Measurements from ENCODE around the gene MTHFD2.

DNA sequence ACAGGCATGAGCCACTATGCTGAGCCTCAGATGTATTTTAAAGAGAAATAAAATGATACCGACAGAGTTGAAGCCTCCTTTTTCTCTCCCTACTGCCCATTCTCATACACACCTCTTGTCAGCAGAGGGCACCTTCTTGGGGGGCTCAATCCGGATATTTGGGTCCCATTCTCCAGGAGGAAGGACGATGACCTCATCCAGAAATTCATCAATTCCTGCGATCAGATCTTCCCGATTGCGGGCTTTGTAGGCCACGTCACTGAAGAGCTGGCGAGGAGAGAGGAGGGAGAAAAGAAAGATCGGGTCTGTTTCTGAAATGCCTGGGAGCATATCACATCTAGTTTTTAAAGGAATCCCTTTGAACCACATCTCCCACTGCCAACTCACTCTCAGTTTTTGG, 54.4 kb downstream of the MTHFD2 start:
- TF ChIP-seq, protein P1, sequence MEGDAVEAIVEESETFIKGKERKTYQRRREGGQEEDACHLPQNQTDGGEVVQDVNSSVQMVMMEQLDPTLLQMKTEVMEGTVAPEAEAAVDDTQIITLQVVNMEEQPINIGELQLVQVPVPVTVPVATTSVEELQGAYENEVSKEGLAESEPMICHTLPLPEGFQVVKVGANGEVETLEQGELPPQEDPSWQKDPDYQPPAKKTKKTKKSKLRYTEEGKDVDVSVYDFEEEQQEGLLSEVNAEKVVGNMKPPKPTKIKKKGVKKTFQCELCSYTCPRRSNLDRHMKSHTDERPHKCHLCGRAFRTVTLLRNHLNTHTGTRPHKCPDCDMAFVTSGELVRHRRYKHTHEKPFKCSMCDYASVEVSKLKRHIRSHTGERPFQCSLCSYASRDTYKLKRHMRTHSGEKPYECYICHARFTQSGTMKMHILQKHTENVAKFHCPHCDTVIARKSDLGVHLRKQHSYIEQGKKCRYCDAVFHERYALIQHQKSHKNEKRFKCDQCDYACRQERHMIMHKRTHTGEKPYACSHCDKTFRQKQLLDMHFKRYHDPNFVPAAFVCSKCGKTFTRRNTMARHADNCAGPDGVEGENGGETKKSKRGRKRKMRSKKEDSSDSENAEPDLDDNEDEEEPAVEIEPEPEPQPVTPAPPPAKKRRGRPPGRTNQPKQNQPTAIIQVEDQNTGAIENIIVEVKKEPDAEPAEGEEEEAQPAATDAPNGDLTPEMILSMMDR (tag by site-specific recombination; IDR thresholded peaks at IDR 0.05) = no peak
- TF ChIP-seq, protein P2, sequence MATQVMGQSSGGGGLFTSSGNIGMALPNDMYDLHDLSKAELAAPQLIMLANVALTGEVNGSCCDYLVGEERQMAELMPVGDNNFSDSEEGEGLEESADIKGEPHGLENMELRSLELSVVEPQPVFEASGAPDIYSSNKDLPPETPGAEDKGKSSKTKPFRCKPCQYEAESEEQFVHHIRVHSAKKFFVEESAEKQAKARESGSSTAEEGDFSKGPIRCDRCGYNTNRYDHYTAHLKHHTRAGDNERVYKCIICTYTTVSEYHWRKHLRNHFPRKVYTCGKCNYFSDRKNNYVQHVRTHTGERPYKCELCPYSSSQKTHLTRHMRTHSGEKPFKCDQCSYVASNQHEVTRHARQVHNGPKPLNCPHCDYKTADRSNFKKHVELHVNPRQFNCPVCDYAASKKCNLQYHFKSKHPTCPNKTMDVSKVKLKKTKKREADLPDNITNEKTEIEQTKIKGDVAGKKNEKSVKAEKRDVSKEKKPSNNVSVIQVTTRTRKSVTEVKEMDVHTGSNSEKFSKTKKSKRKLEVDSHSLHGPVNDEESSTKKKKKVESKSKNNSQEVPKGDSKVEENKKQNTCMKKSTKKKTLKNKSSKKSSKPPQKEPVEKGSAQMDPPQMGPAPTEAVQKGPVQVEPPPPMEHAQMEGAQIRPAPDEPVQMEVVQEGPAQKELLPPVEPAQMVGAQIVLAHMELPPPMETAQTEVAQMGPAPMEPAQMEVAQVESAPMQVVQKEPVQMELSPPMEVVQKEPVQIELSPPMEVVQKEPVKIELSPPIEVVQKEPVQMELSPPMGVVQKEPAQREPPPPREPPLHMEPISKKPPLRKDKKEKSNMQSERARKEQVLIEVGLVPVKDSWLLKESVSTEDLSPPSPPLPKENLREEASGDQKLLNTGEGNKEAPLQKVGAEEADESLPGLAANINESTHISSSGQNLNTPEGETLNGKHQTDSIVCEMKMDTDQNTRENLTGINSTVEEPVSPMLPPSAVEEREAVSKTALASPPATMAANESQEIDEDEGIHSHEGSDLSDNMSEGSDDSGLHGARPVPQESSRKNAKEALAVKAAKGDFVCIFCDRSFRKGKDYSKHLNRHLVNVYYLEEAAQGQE (tag by site-specific recombination; IDR thresholded peaks at IDR 0.05) = no peak
- TF ChIP-seq ZNF843 (tag by site-specific recombination; IDR thresholded peaks at IDR 0.05) = no peak
- no peak for TF ChIP-seq ZNF776 (tag by site-specific recombination; IDR thresholded peaks at IDR 0.05; ENCODE audit: borderline replicate concordance)

Data from HEK293 (cell line).